Measurements from ENCODE around the gene GSTA2. TPM values are rescaled to one million over a fixed set of nuclear protein-coding genes. Genes with fewer than 3 reads are reported as not detected.
A peak's percentile ranks its signal among the peaks of the same experiment; 100 is the strongest.

GSTA2 gene
- total and polyA plus RNA-seq, 2 donors from 2014 or later = 0.28 to 133 TPM

DNA sequence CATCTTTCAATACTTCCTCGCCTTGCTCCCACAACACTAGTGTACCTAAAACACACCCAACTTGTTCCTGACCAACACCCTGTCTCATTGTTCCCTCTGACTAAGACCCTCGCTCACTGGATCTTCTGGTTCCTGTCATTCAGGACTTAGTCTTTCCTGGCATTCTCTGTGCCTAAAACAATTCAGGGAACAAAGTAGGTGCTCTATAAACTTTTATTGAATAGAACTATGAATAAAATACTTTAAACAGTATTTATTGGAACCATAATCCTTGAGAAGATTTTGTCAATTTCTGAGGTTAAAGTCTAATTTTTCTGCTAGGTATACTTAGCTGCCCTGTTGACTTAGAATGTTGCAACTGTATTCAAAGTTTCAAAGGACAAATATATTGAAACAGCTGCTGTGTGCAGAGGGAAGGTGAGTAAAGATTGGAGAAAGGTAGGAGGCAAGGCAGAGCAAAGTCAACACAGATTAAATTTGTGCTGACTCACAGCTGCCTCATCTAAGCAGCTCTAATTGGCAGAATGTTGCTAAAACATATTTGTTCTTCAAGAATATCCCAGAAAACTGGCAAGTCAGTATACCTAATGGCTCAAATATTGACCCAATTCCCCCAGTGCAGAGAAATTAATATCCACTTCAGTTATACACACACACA lies 37.6 kb downstream of the GSTA2 start:
- TF ChIP-seq, protein P1, sequence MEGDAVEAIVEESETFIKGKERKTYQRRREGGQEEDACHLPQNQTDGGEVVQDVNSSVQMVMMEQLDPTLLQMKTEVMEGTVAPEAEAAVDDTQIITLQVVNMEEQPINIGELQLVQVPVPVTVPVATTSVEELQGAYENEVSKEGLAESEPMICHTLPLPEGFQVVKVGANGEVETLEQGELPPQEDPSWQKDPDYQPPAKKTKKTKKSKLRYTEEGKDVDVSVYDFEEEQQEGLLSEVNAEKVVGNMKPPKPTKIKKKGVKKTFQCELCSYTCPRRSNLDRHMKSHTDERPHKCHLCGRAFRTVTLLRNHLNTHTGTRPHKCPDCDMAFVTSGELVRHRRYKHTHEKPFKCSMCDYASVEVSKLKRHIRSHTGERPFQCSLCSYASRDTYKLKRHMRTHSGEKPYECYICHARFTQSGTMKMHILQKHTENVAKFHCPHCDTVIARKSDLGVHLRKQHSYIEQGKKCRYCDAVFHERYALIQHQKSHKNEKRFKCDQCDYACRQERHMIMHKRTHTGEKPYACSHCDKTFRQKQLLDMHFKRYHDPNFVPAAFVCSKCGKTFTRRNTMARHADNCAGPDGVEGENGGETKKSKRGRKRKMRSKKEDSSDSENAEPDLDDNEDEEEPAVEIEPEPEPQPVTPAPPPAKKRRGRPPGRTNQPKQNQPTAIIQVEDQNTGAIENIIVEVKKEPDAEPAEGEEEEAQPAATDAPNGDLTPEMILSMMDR (IDR thresholded peaks at IDR 0.05; ENCODE audit: borderline replicate concordance, extremely low read depth, insufficient read depth) = no peak
- Histone ChIP-seq H3K9me3 (ENCODE audit: control insufficient read depth in 2 of 3, insufficient read depth in 1 of 3, low read length in 3 of 3) (no peaks in the 10 kb centered on the region), H3K36me3 (ENCODE audit: control insufficient read depth in 2 of 3, insufficient read depth in 3 of 3, low read length in 3 of 3) (no peaks in the 10 kb centered on the region), H3K4me1 (ENCODE audit: control insufficient read depth in 2 of 3, insufficient read depth in 2 of 3, low read depth in 1 of 3, low read length in 3 of 3) (peaks cover 0 to 21% (median 7%) of the 10 kb centered on the region in 3 donors), H3K4me3 (ENCODE audit: low read length in 3 of 3) (no peak overlapping the region), H3K27me3 (ENCODE audit: control insufficient read depth, insufficient read depth, low read length) (no peaks in the 10 kb centered on the region), H3K27ac (ENCODE audit: low read depth in 2 of 2, low read length in 2 of 2) (peak overlapping the region; percentile 77 to 80), H3K9ac (ENCODE audit: low read length in 3 of 3) (peak overlapping the region in 1 of 3 donors; percentile 19)
- intact Hi-C loops (cut with DNase I) = no loop called here
- FAIRE-seq (no peak), DNase-seq (no peak)

DNA sequence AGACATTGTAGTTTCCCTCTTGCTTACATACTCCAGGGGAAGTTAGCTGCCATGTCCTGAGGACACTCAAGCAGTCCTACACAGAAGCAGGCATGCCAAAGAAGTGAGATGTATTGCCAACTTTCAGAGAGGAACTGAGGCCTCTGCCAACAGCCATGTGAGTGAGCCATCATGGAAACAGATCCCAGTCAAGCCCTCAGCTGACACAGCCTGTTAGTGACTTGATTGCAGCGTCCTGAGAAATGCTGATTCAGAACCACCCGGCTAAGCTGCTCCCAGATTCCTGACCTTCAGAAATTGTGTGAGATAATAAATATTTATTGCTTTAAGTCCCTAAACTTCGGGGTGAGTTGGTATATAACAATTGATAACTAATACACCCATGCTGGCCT lies 38.1 kb downstream of the GSTA2 start:
- TF ChIP-seq, protein P1 (IDR thresholded peaks at IDR 0.05; ENCODE audit: borderline replicate concordance, extremely low read depth, insufficient read depth) = no peak
- peak overlapping the region in 1 of 3 donors; percentile 19 for H3K9ac ChIP-seq (ENCODE audit: low read length in 3 of 3)
- DNase-seq (no peak), FAIRE-seq (no peak)
- intact Hi-C loops (cut with DNase I) = no loop called here
- H3K27me3 ChIP-seq (ENCODE audit: control insufficient read depth, insufficient read depth, low read length) = no peaks in the 10 kb centered on the region
- H3K4me1 ChIP-seq (ENCODE audit: control insufficient read depth in 2 of 3, insufficient read depth in 2 of 3, low read depth in 1 of 3, low read length in 3 of 3) = peaks cover 0 to 21% (median 7%) of the 10 kb centered on the region in 3 donors
- no peaks in the 10 kb centered on the region for H3K9me3 ChIP-seq (ENCODE audit: control insufficient read depth in 2 of 3, insufficient read depth in 1 of 3, low read length in 3 of 3)
- no peak overlapping the region for H3K4me3 ChIP-seq (ENCODE audit: low read length in 3 of 3)
- H3K36me3 ChIP-seq (ENCODE audit: control insufficient read depth in 2 of 3, insufficient read depth in 3 of 3, low read length in 3 of 3) = no peaks in the 10 kb centered on the region
- H3K27ac ChIP-seq (ENCODE audit: low read depth in 2 of 2, low read length in 2 of 2) = peak overlapping the region; percentile 77 to 80

DNA sequence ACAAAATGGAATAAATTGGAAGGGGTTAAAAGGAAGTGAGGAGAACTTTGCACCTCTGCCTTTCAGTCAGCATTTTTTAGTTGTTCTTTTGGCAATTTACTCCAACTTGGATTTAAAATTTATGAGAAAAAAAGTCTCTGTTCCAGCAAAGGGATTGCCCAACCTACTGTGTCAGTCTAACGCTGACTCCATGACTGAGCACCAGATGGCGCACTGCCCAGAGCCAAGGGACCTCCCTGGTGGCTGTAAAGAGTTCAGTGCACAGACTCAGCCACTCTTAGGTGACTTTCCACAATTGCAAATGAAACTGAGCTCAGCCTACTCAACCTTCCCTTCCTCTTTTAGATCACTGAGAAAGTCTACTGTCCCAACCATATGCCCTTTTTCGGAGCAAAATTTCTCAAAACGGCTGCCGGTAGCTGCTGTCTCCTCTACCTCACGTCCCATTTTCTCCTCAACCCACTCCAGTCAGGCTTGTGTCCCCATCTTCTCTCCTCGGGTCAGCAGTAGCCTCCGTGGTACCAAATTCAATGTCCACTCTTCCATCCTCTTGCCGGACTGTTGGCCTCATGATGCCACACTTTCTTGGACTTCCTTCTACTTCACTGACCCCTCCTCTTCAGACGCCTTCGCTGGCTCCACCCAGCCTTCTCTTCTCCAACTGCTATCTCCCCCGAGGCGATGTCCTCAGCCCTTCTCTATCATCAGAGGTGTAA lies 38.7 kb downstream of the GSTA2 start:
- Histone ChIP-seq H3K27me3 (ENCODE audit: control insufficient read depth, insufficient read depth, low read length) (no peaks in the 10 kb centered on the region), H3K9me3 (ENCODE audit: control insufficient read depth in 2 of 3, insufficient read depth in 1 of 3, low read length in 3 of 3) (no peaks in the 10 kb centered on the region), H3K4me3 (ENCODE audit: low read length in 3 of 3) (no peak overlapping the region), H3K27ac (ENCODE audit: low read depth in 2 of 2, low read length in 2 of 2) (peak overlapping the region; percentile 77 to 80), H3K36me3 (ENCODE audit: control insufficient read depth in 2 of 3, insufficient read depth in 3 of 3, low read length in 3 of 3) (no peaks in the 10 kb centered on the region), H3K4me1 (ENCODE audit: control insufficient read depth in 2 of 3, insufficient read depth in 2 of 3, low read depth in 1 of 3, low read length in 3 of 3) (peaks cover 0 to 21% (median 7%) of the 10 kb centered on the region in 3 donors), H3K9ac (ENCODE audit: low read length in 3 of 3) (peak overlapping the region in 1 of 3 donors; percentile 29)
- intact Hi-C loops (cut with DNase I) = no loop called here
- DNase-seq = peak; percentile 48 to 79 (median 64)
- TF ChIP-seq, protein P1 (IDR thresholded peaks at IDR 0.05; ENCODE audit: borderline replicate concordance, extremely low read depth, insufficient read depth) = peak; percentile 57
- no peak for FAIRE-seq
